Measurements from ENCODE around the gene NT5E.

The NT5E gene

GRCh38 chr6:85460921-85461797 lies 11.3 kb downstream of the NT5E start:
- FAIRE-seq = no peak

GRCh38 chr6:85461798-85462170 lies 11.9 kb downstream of the NT5E start:
- no peak for FAIRE-seq

- FAIRE-seq = no peak
These were observed 12.8 kb downstream of the NT5E start for GRCh38 chr6:85462673-85463072.

GRCh38 chr6:85463621-85464259 lies 13.9 kb downstream of the NT5E start:
- no peak for FAIRE-seq

GRCh38 chr6:85464260-85464644 lies 14.4 kb downstream of the NT5E start:
- no peak for FAIRE-seq

- no peak for FAIRE-seq
These were observed 14.9 kb downstream of the NT5E start for GRCh38 chr6:85464722-85465150.

GRCh38 chr6:85465762-85466161 lies 15.9 kb downstream of the NT5E start:
- FAIRE-seq = no peak

- FAIRE-seq = no peak
These were observed 18.4 kb downstream of the NT5E start for GRCh38 chr6:85468326-85468725.

GRCh38 chr6:85469276-85470022 lies 19.6 kb downstream of the NT5E start:
- no peak for FAIRE-seq

- no peak for FAIRE-seq
These were observed 20.1 kb downstream of the NT5E start for GRCh38 chr6:85470023-85470410.

- FAIRE-seq = no peak
These were observed 22.9 kb downstream of the NT5E start for GRCh38 chr6:85472744-85473143.

GRCh38 chr6:85473748-85474147 lies 23.9 kb downstream of the NT5E start:
- no peak for FAIRE-seq

GRCh38 chr6:85476532-85476931 lies 26.6 kb downstream of the NT5E start:
- FAIRE-seq = no peak

- no peak for FAIRE-seq
These were observed 29.3 kb downstream of the NT5E start for GRCh38 chr6:85479208-85479607.

GRCh38 chr6:85482206-85482904 lies 32.5 kb downstream of the NT5E start:
- FAIRE-seq = no peak

- FAIRE-seq = no peak
These were observed 33.2 kb downstream of the NT5E start for GRCh38 chr6:85482905-85483700.

GRCh38 chr6:85483846-85484245 lies 34.0 kb downstream of the NT5E start:
- no peak for FAIRE-seq

- FAIRE-seq = no peak
These were observed 35.1 kb downstream of the NT5E start for GRCh38 chr6:85484948-85485347.

- no peak for FAIRE-seq
These were observed 40.8 kb downstream of the NT5E start for GRCh38 chr6:85490516-85491248.

GRCh38 chr6:85493389-85493788 lies 43.5 kb downstream of the NT5E start:
- FAIRE-seq = no peak

All from endometrium (tissue), 2 donors.